Left renal cortex interstitium (tissue), 4 donors: ENCODE results near the gene OLFML1. TPM values are rescaled to one million over a fixed set of nuclear protein-coding genes. Genes with fewer than 3 reads are reported as not detected.

Source experiments
- DNase-seq, 4 donors: peaks; one replicate each; pipeline ENCODE4 v3.0.0-alpha.2; 2013; ENCODE audit warnings: low read depth in 4 of 4, low spot score in 2 of 4, missing footprints in 1 of 4
- polyA plus RNA-seq, 4 donors: library from polyadenylated mRNA; unstranded; fragments of 120-200 nt; gene quantifications; one replicate each; pipeline ENCODE4 v1.2.1, GENCODE V29; 2013; ENCODE audit not compliant: insufficient read length in 4 of 4

OLFML1 gene
- polyA plus RNA-seq = 10 to 100 TPM; 26.9 to 45.7 (median 38.3) TPM

DNA sequence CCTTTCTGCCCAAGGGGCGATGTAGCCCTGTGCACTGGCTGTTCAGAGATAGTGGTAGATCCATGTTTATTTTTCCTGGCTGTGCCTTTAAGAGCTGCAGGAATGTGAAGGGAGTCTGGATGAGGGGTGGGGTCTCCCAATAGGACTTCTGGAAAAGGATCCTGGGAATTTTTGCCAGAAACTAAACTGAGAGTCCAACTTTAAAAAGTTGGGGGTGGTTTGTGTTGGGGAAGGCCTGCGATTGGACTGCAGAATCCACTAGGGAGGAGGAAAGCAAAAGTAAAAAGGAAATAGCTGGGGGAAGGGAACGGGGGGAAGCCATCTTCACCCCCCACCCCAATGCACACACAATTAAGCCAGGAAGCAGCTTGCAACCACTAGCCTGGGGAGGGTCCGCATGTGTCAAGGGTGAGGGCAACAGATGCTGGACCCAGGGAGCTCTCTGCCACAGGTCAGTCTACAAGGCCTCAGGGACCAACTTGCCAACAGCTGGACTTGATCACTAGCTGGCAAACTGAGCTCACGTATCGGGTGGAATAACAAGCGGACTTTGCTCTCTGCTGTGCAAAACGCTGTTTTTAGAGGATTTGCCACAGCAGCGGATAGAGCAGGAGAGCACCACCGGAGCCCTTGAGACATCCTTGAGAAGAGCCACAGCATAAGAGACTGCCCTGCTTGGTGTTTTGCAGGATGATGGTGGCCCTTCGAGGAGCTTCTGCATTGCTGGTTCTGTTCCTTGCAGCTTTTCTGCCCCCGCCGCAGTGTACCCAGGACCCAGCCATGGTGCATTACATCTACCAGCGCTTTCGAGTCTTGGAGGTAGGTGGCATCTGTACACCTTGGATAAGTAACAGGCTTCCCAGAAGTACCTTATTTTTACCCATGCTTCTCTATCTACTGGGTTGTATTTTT, at the start of gene OLFML1:
Gene OLFML1, plus strand, starts transcription at position 321 of the 912 bp plus-strand sequence. Its CDS starts 370 bp downstream, at position 691.
- DNase-seq = peak in 3 of 4 donors; percentile 30 to 50 (median 45)

DNA sequence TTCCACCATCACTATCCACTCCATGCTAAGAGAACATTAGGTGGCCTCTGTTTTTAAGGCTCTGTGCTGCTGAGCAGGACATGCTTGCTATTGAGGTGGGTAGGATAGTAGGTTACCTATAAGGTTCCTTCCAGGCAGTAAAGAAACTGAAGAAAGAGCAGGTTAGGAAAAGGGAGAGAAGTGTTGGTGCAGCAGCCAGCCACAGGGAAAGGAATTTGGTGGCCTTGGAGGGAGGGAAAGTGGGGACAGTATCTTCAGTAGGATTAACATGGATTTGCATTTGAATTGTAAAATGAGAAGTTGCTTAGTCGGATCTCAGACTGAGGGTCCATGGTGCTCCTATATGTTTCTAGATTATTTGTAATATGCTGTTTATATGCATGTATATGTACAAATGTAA, 49.2 kb upstream of the OLFML1 start:
- no peak for DNase-seq

DNA sequence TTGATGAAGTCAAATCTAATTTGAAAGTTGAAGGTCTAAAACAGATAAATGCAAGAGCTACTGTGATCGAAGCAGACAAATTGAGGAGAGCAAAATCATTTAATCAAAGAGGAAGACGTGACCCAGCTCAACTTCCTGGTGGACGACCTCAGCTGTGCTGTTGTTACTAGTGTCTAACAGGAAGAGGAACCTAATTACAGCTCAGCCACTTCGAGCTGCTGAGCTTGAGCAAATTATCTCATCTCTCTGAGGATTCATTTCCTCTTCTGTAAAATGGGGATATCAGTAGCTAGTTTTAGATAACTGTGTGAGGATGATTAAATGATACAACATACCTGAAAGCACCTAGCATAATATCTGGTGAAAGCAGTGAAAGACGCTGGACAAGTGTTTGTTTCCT, 48.6 kb upstream of the OLFML1 start:
- DNase-seq = no peak

DNA sequence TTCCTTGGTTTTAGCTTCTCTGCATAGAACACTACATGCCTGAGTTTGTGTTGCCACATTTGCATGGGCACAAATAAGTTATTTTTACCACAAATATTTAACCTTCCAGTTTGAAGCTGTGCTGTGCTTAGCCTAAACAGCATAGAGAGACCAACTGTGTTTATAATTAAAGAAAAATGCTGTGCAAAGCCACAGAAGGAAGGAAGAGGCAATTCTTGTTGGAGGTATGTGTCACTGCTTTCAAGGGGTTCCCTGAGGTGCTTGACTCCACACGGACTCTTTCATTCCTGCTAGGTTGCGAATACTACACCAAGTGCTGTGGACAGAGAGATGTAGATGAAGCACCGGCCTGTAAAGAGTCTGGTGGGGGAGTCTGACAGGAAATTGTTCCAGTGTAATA, 47.6 kb upstream of the OLFML1 start:
- DNase-seq = no peak

DNA sequence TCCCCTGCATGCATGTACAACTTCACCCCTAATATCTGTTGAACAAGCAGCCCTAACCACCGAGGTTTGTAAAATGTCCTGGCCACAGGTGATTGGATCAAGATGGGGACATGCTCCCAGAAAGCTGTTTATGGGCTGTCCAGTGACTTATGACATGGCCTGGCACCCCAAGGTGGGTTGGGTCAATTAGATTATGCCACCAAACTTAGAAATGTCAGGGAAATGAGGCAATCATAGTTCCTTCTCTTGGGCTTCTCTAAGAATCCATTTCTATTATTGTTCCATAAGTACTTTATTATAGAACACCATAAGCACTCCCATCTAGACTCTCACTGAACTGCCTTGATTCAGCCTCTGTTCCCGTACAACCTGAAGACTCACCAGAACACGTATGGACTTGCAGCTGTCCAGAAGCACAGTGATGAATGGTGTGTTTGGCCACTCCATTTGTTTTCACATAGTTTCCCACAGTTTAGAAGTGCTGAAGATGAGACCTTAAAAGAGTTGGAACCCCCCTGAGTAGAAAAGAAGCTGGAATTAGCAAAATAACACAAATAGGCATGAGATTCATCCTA, 45.5 kb upstream of the OLFML1 start:
- no peak for DNase-seq

DNA sequence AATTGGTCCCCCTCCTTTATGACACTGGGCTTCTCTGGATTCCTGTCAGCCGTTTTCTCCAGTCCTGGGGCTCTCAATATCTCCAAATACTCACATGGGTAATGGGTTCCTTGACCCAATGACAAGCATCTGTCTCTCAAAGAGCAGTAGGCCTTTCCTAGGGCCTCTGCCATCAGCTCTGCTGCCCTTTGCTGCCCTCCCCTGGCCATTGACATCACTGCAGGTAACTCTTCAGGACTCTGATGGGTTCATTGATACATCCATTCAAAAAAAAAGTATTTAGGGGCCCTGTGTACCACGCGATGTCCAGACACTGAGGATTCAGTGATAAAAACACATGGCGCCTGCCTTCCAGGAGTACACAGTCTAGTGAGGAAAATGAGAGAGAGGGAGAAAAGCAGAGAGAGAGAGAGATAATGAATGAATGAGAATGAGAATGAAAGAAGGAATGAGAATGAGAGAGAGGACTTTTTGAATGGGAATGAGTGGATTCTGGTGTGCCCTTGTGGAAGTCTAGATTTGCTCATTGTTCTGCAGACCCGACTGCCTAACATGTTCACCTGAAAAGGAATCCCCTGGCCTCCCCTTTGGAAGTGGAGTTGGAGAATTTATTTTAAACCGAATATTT, 42.6 kb upstream of the OLFML1 start:
- peak in 2 of 4 donors; percentile 5 to 17 for DNase-seq

DNA sequence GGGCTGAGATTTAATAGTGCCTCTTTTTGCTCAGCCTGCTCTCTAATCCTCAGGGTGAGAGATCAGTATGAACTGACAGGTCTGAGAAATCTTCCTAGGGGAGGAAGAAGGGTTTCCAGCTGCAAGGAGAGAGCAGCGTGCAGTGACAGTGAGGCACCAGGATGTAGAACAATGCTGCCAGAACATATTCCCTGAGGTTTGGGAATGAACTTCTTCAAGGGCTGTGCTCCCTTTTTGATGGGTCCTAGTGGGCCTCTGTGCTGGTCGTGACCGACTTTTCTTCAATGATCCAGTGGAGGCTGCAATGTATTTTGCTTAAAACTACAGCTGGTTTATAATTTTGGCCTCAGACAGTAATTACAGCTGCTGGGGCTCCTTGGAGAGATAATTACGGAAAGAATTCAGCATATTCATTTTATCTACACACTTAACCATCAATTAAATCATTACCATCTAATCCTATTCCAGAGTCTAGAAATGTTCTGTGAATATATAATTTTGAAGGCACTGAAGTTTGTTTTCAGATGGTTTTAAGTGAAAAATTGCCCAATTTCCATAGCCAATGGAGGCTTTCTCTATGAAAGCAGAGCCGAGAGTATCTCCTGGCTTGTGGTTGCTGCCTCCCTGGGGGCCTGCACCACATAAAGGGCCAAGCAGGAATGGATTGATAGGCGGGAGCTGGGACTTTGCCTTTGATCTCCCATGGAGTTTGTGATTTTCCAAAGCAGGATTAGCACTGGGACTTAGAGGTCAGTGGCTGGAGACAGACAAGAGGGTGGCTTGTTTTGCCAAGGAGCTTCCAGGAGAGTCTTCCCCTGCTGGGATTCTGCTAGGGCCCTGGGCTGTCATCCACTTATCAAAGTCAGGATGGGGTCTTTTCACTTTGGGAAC, 41.0 kb upstream of the OLFML1 start:
- DNase-seq = no peak

DNA sequence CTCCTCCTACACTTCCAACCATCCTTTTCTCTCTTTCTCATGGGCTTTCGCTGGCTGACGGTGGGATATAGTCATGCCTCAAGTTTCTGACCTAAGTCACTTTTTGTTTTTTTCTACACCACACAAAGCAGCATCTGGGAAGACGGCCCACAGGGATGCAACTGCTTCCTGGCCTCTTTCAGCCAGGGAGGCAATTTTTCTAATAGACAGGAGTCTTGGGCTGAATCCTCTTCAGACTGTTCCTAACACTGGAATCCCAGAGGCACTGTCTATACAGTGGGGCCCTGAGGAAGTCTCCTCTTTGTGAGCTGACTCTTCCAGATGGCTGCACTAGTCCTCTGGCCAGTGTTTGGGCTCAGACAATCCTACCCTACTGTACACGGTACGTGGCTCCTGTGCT, 39.7 kb upstream of the OLFML1 start:
- no peak for DNase-seq

DNA sequence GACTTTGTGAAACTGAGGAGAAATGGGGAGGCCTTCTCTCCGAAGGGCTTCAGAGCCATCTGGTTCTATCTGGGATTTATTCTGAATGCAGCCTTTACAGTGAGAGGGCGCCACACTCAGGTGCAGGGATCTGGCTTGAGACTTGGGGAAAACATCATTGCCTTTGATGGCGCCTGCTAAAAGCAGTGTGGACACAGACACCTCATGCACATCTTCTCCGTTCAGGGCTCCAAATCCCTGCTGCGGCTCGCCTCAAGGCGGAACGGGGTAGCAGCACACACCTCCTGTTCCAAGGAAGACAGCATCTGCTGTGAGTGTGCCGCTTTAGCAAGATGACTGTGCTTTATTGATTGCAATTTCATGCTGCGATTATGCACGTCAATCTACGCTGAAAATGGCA, 37.1 kb upstream of the OLFML1 start:
- DNase-seq = no peak

DNA sequence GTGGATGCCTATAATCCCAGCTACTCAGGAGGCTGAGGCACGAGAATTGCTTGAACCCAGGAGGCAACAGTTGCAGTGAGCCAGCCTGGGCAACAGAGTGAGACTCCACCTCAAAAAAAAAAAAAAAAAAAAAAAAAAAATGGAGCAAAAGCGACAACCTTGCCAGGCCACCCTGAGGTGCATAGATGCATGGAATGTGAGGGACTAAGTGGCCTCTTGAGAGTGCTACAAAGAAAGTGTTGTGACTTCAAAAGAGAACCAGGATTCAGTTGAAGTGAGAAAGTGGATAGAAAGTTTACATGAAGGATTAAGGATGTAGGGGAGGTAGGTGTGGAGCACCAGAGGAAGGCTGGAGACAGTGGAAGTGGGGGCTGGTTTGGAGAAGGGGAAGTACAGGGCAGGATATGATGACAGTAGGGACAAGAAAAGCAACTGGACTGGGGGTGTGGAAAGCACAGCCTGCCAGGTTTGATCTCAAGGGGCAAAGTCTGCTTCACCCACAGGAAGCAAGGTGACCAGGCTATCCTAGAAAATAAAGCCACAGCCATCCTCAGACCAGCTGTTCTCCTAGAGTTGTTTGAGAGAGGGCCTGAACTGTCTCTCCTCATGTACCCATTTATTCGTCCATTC, 36.0 kb upstream of the OLFML1 start:
- DNase-seq = no peak

DNA sequence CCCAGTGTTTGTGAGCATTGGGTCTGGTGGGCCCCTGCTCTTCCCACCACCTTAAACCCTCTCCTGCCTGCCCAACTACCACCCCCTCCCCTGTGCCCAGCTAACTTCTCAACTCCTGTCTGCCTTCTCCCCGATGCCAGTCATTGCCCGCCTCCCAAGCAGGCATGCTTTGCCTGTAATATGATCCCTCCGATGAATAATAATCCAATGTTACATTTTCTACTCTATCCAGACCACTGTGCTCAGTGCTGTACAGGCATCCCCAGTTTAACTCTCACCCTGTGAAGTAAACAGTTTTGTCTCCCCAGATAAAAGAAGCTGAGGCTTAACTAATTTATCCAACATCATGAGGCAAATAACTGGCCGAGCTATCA, 35.5 kb upstream of the OLFML1 start:
- no peak for DNase-seq

DNA sequence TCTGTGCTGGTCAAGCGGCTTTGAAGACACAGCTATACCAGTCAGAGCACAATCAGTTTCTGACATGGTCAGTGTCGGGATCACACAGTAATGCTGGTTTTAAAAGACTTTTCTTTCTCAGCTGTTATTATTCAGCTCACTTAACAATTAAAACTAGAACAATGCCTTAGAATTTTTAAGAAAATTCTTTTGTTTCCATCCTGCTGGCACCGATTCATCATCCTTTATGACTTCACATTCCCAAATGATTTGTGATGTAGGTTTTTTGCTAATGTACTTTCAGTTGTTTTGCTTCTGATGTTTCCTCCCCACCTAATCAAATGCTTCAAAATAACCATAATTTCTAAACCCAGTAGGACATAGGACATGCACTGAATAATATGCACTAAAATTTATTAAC, 34.5 kb upstream of the OLFML1 start:
- DNase-seq = no peak

DNA sequence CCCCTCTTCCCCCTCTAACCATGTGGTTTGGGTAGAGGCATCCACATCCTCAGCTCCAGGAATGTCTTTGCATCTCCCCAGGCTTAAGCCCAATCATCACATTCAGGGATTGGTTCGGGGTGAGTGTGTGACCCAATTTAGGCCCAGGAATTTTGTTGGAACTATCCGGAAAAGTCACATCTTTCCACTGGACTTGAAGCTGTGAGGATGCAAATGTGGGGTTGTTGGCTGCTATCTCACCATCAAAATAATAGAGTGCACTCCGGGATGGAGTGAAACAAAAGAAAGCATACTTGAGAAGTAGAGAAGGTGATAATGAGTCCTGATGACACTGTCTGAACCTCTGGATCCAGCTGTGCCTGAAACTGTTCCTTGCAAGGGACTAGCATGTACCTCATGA, 33.8 kb upstream of the OLFML1 start:
- no peak for DNase-seq

DNA sequence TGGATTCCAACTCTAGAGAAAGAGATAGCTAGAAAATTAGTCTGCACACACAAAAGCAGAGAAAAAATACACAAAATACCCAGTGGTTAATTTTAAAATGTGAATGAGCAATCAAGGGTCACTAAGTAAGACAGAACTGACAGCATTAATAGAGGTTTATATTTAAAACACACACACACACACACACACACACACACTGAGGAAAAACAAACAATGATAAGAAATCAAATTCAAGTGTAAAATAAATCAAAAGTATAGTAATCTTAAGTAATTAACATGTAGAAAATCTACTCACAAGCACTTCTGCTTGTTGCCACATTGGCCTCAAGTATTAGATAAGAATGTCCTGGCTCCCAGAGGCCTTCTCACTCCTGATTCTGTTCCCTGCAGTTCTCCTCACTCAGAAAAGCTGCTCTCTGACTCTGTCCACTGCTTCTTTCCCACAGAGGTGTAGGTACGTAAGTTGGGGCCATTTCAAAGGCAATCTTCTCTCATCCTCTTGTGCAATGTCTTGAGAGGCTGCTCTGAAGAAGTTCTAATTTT, 33.3 kb upstream of the OLFML1 start:
- no peak for DNase-seq

DNA sequence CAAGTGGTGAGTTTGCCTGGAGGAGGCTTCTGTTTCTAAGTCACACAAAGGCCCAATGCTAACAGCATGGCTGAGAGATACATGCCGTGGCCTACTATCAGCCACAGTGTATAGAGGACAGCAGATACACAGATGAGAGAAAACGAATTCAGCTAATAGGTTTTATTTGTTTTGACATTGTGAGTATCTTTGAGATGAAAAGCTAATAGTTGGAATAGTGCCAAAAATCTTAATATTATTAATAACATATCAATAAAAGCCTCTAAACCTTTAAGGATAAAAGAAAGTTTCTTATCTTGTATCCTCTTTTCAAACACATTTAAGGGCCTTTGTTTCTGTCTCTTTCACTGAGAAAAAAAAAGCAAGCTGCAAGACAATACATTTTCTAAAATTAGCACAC, 30.5 kb upstream of the OLFML1 start:
- DNase-seq = no peak

DNA sequence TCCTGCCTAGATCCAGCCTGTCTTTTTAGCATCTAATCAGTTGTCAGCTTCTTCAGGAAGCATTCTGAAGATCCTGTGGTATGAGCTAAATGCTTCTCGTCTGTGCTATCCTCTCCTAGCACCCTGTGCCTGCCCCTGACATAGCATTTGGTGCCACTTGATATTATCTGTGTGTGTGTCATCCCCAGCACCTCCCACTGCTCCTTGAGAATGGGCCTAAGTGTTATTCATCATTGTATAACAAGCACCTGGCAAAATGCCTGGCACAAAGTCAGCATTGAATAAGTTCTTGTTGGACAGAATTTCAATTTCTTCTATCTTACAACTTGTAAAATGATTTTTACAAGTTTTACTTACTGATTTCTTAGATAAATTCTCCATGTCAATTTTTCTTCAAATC, 28.1 kb upstream of the OLFML1 start:
- DNase-seq = no peak

DNA sequence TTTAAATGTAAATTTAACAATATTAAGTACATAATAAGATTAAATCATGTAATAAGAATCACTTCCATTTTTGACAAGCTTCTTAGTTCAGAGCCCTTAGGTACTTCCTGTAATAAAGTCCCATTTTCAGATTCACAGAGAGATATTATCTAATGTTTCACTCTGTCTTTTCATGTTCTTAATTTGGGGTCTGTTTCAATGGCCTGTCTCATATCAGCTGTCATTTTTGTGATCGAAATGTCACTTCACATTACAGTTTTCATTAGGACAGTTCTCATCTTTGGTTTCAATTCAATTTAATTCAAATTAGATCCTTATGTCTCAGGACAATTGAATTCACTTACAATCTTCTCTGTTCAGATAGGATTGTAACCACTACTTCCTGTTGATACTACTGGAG, 22.6 kb upstream of the OLFML1 start:
- no peak for DNase-seq

DNA sequence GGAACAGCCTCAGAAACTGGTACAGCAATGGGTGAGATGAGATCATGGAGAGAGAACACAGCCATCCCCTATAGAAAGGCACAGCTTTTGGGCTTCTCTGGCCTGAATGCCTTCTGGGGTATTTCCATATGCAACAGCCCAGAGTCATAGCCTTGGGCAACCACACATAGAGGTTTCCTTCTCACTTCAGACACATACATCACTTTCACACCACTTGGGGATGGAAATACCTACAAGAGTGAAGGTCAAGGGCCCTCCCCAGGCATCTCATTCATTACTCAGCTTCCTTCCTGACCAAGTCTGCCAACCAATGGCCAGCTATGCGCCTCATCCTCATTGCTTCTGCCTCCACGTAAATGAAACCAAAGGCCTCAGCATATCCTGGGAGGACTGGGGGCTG, 17.7 kb upstream of the OLFML1 start:
- DNase-seq = no peak

DNA sequence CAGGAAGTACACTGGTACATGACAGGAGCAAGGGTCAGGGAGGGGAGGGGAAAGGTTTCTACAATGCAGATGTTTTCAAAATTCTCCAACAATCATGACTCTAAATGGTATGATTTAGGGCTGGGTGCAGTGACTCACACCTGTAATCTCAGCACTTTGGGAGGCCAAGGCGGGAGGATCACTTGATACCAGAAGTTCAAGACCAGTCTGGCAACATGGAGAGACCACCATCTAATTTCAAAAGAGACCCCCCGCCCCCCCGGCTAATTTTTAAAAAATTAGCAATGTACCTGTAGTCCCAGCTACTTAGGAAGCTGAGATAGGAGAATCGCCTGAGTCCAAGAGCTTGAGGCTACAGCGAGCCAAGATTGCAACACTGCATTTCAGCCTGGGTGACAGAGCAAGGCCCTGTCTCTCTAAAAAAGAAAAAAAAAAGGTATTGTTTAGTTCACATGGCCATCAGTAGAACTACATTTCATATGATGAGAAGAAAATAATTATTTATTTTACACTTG, 15.9 kb upstream of the OLFML1 start:
- no peak for DNase-seq

DNA sequence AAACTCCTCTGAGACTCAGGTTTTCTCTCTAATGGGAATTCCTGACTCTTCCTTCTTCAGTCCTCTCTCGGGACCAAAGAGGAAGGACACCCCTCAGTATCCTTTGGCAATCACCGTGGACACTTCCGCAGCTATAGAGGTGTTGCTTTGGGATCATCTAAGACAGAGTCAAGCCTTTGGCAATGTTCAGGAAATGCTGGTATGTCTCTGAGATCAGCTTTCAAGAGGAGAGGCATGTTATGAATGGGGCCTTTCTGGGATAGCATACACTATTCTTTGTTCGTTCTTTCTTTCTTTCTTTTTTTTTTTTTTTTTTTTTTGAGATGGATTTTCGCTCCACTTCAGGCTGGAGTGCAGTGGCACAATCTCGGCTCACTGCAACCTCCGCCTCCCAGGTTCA, 14.2 kb upstream of the OLFML1 start:
- no peak for DNase-seq
